Activated CD8-positive, alpha-beta memory T cell treated with anti-CD3 and anti-CD28 coated beads for 24 hours (primary cell): ENCODE results near the gene MRPL11.

Experiments used
- DNase-seq: peaks from one replicate; pipeline ENCODE4 v3.0.0-alpha.2; 2020

Gene MRPL11

DNA sequence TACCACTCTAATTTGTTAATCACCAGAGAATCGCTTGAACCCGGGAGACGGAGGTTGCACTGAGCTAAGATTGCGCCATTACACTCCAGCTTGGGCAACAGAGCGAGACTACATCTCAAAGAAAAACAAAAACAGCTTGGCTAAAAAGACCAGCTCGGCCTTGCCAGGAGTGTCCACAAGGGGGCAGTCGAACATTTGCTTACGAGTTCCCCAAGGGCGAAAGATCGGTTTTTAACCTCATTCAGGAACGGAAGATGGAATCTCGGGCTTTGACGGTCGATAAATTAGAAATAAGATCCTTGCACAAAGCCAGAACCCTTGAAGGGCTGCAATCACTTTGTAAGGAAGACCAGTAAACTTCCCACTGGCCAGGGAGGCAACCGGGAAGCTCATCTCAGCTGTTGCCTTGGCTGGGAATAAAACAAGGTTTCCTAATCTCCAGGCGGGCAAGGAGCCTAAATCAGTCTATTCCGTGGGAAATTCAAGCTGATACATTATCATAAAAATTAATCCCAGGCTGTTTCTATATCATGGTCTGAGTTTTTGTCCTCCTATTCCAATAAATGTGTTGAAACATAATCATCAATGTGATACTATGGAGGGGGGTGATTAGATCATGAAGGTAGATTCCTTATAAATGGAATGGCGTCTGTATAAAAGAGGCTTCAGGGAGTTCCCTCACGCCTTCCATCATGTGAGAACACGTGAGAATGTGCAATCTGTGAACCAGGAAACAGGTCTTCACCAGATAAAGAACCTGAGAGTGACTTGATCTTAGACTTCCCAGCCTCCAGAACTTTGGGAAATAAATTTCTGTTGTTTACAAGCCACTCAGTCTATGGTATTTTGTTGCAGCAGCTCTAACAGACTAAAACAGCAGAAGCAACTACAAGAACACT lies 52.2 kb downstream of the MRPL11 start:
- peak; percentile 92 for DNase-seq
